ENCODE measurements around the gene CRKL.

The CRKL gene

DNA sequence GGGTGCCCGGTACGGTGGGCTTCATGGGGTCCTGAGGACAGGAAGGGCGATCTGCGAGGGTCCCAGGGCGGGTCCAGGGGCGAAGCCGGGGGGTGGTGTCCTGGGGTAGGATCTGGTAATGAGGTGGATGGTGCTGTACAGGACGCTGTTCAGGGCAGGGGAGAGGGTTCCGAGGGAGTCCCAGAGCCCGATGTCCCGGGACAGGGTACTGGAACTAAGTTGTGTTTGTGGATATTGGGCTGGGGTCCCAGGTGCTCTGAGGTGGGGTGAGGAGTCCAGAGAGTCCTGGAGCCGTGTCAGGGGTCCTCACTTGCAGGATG, 65.3 kb downstream of the CRKL start:
- no peak for DNase-seq (ENCODE audit: low read depth)
- H3K4me3 ChIP-seq (ENCODE audit: low read depth, low read length), result peak overlapping the region; percentile 75
- TF ChIP-seq, protein P1, sequence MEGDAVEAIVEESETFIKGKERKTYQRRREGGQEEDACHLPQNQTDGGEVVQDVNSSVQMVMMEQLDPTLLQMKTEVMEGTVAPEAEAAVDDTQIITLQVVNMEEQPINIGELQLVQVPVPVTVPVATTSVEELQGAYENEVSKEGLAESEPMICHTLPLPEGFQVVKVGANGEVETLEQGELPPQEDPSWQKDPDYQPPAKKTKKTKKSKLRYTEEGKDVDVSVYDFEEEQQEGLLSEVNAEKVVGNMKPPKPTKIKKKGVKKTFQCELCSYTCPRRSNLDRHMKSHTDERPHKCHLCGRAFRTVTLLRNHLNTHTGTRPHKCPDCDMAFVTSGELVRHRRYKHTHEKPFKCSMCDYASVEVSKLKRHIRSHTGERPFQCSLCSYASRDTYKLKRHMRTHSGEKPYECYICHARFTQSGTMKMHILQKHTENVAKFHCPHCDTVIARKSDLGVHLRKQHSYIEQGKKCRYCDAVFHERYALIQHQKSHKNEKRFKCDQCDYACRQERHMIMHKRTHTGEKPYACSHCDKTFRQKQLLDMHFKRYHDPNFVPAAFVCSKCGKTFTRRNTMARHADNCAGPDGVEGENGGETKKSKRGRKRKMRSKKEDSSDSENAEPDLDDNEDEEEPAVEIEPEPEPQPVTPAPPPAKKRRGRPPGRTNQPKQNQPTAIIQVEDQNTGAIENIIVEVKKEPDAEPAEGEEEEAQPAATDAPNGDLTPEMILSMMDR (IDR thresholded peaks at IDR 0.05; ENCODE audit: insufficient read depth, low read depth, low read length, missing control alignments), result no peak

DNA sequence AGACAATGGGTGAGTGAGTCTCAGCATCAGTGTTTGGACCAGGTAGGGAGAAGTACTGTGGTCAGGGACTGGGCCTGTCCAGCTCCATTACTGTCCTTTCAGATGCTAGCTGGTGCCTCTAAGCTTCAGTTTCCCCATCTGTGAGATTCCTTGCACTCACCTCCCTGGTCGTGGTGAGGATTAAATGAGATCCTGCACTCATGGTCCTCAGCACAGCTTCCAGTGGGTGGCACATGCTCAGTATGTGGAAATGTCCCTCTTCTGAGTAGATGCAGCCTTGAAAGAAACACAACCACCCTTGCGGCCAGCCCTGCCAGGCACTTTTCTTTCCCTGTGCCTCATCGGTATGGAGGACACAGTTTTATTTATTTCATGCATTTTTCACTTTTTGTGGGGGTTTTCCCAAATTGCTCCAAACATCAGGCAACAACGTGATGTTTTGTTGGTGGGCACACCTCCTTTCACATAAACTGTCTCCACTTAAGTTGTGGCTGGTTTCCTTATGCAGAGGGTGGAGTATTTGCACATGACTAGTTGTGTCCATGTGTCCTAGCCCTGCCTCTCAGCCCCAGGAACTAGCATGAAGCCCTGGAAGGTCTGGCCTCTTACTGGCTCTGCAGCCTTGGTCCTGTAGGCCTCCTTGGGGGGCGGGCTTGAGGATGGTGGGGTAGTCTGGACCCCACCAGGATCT, 66.0 kb downstream of the CRKL start:
- no peak for DNase-seq (ENCODE audit: low read depth)
- peak overlapping the region; percentile 75 for H3K4me3 ChIP-seq (ENCODE audit: low read depth, low read length)
- TF ChIP-seq, protein P1 (IDR thresholded peaks at IDR 0.05; ENCODE audit: insufficient read depth, low read depth, low read length, missing control alignments), result no peak

DNA sequence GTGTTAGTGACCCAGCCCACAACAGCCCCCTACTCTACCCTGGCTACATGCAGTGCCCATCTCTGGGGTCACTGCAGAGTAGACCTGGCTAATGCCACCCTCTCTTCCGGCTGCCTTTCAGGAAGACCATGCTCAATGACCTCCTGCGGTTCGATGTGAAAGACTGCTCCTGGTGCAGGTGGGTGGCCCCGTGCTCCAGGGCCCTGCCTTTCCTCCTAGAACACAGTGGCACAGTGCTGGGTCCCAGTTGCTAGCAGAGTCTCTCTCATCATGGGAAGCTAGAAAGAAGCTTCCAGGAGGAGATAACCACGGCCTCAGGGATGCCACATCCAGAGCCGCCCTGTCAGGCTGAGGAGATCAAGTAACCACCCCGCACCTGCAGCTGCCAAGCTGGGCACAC, 68.5 kb downstream of the CRKL start:
- H3K4me3 ChIP-seq (ENCODE audit: low read depth, low read length), result no peak overlapping the region
- no peak for DNase-seq (ENCODE audit: low read depth)
- TF ChIP-seq, protein P1 (IDR thresholded peaks at IDR 0.05; ENCODE audit: insufficient read depth, low read depth, low read length, missing control alignments), result no peak

DNA sequence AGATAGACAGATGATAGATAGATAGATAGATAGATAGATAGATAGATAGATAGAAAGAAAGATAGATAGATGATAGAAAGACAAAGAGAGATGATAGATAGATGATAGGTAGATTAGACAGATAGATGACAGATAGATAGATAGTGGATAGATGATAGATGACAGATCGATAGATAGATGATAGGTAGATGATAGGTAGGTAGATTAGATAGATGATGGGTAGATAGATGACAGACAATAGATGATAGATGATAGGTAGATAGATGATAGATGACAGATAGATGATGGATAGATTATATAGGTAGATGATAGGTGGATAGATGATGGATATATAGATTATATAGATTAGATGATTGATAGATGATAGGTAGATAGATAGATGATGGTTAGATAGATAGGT, 69.2 kb downstream of the CRKL start:
- no peak for DNase-seq (ENCODE audit: low read depth)
- TF ChIP-seq, protein P1 (IDR thresholded peaks at IDR 0.05; ENCODE audit: insufficient read depth, low read depth, low read length, missing control alignments), result no peak
- no peak overlapping the region for H3K4me3 ChIP-seq (ENCODE audit: low read depth, low read length)

DNA sequence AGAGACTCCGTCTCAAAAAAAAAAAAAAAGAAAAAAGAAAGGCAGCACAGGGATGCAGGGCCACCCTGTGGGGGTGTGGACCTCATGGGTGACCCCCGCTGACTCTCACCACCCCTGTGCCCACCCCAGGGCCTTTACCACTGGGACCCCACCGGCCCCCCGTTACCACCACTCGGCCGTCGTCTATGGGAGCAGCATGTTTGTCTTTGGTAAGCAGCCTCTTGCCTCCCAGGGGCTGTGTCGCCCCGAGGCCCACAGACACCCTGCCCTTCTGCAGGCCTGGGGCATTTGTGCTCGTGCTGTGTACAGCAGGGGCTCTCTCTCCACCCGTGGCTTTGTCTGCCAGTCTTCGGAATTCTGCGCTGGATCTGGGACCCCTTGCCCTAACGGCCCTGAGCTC, 70.2 kb downstream of the CRKL start:
- TF ChIP-seq, protein P1 (IDR thresholded peaks at IDR 0.05; ENCODE audit: insufficient read depth, low read depth, low read length, missing control alignments), result no peak
- no peak overlapping the region for H3K4me3 ChIP-seq (ENCODE audit: low read depth, low read length)
- DNase-seq (ENCODE audit: low read depth), result no peak

DNA sequence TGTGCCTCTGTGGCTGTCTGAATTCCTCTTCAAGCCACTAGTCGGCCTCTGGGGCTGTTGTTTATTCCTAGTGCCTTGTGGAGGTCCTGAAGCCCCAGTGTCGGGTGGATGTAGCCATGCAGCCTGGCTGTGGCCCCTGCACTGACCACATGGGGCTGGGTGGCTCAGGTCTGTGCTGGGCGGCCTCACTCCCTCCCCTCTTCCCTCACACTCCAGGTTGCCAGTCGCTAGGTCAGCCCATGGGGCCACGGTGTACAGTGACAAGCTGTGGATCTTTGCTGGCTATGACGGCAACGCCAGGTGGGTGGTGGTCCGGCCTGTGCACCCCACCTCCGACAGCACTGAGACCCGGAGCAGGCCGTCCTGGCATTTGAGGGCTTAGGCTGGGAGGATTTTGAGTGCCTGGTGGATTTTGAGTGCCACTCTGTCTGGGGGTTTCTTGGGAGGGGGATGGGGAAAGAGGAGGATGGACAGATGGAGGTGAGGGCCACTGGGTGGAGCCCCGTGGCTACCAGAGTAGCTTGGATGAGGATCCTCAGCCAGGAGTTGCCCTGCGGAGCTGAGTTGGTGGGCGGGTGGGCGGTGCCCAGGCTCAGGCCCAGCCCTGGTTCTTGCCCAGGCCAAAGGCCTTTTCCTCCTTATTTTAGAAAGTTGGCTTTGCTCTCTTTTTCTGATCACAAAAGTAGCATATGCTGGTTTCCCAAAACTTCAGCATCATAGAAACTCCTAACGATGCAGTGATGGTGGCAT, 71.5 kb downstream of the CRKL start:
- DNase-seq (ENCODE audit: low read depth), result no peak
- no peak overlapping the region for H3K4me3 ChIP-seq (ENCODE audit: low read depth, low read length)
- TF ChIP-seq, protein P1 (IDR thresholded peaks at IDR 0.05; ENCODE audit: insufficient read depth, low read depth, low read length, missing control alignments), result no peak
